CD14-positive monocyte (primary cell): ENCODE measurements around the gene BIN1. TPM values are rescaled to one million over a fixed set of nuclear protein-coding genes. Genes with fewer than 3 reads are reported as not detected.

Experiments
- DNase-seq, 3 donors: peaks; one replicate each; pipeline ENCODE4 v3.0.0-alpha.2; 2011 to 2022
- H2AFZ ChIP-seq: 2 replicates; pipeline ENCODE4 v1.6.0; 2012; ENCODE audit warnings: mild to moderate bottlenecking, low read depth, low read length, inconsistent platforms; ENCODE audit not compliant: insufficient read depth, poor library complexity, severe bottlenecking
- H3K27ac ChIP-seq, 2 donors: 1 replicate in 1 of 2; 2 replicates in 1 of 2; pipeline ENCODE4 v1.5.1; 2012 to 2013; ENCODE audit warnings: low read length in 2 of 2, control low read depth in 1 of 2, inconsistent platforms in 1 of 2, low read depth in 1 of 2, mild to moderate bottlenecking in 1 of 2
- H3K27me3 ChIP-seq, 2 donors: one replicate each; pipeline versions ENCODE4 v1.6.0 to v1.6.1; 2011 to 2013; ENCODE audit warnings: low read length in 2 of 2; ENCODE audit not compliant: control insufficient read depth in 2 of 2, insufficient read depth in 2 of 2
- H3K36me3 ChIP-seq, 2 donors: replicated peaks in 1 of 2; 1 replicate in 1 of 2; 2 replicates in 1 of 2; pipeline versions ENCODE4 v1.5.1 to v1.6.1; 2012 to 2013; ENCODE audit warnings: low read length in 2 of 2, control low read depth in 1 of 2, inconsistent platforms in 1 of 2, mild to moderate bottlenecking in 1 of 2; ENCODE audit not compliant: insufficient read depth in 2 of 2, control insufficient read depth in 1 of 2
- H3K4me1 ChIP-seq, 2 donors: 1 replicate in 1 of 2; 2 replicates in 1 of 2; pipeline versions ENCODE4 v1.5.1 to v1.6.1; 2012 to 2013; ENCODE audit warnings: low read length in 2 of 2, control low read depth in 1 of 2, inconsistent platforms in 1 of 2, mild to moderate bottlenecking in 1 of 2, moderate library complexity in 1 of 2; ENCODE audit not compliant: insufficient read depth in 2 of 2, control insufficient read depth in 1 of 2
- H3K4me2 ChIP-seq: replicated peaks from 2 replicates; pipeline ENCODE3; 2012; ENCODE audit warnings: low read length, moderate library complexity, mild to moderate bottlenecking; ENCODE audit not compliant: poor library complexity, severe bottlenecking; ENCODE audit errors: extremely low read depth
- H3K4me3 ChIP-seq, 3 experiments: fragments of 200-600 bp in 1 of 3; sonication (generic) in 1 of 3; replicated peaks in 1 of 3; 1 replicate in 2 of 3; 2 replicates in 1 of 3; pipeline ENCODE4 v1.5.1; 2011 to 2013; ENCODE audit warnings: low read length in 3 of 3, mild to moderate bottlenecking in 3 of 3, control low read depth in 2 of 3, low read depth in 2 of 3, inconsistent platforms in 1 of 3, moderate library complexity in 1 of 3
- H3K79me2 ChIP-seq: 2 replicates; pipeline ENCODE4 v1.6.0; 2012; ENCODE audit warnings: mild to moderate bottlenecking, control low read depth, inconsistent platforms, low read length, moderate library complexity; ENCODE audit not compliant: insufficient read depth
- H3K9ac ChIP-seq: 2 replicates; pipeline ENCODE4 v1.6.0; 2017; ENCODE audit warnings: low read length, mild to moderate bottlenecking; ENCODE audit not compliant: insufficient read depth, poor library complexity, severe bottlenecking
- H3K9me3 ChIP-seq, 2 donors: replicated peaks in 1 of 2; 1 replicate in 1 of 2; 2 replicates in 1 of 2; pipeline versions ENCODE4 v1.5.1 to v1.6.1; 2012 to 2013; ENCODE audit warnings: low read length in 2 of 2, control low read depth in 1 of 2; ENCODE audit not compliant: control insufficient read depth in 1 of 2, insufficient read depth in 1 of 2
- H4K20me1 ChIP-seq: 2 replicates; pipeline ENCODE4 v1.6.0; 2012; ENCODE audit warnings: mild to moderate bottlenecking, low read length, control low read depth, moderate library complexity; ENCODE audit not compliant: insufficient read depth
- H3K27ac Mint-ChIP-seq, 7 donors: one replicate each; pipeline ENCODE4 v1.8.0; 2020; ENCODE audit warnings: mild to moderate bottlenecking in 7 of 7, mixed read lengths in 7 of 7, moderate library complexity in 6 of 7, inconsistent platforms in 2 of 7
- H3K27me3 Mint-ChIP-seq, 3 donors: one replicate each; pipeline ENCODE4 v1.8.0; 2021 to 2022; ENCODE audit warnings: low read depth in 3 of 3, mild to moderate bottlenecking in 3 of 3, mixed read lengths in 3 of 3, moderate library complexity in 3 of 3, inconsistent platforms in 1 of 3
- H3K36me3 Mint-ChIP-seq, 2 donors: one replicate each; pipeline ENCODE4 v1.8.0; 2020; ENCODE audit warnings: mixed read lengths in 2 of 2, inconsistent platforms in 1 of 2, mild to moderate bottlenecking in 1 of 2
- H3K4me1 Mint-ChIP-seq: one replicate; pipeline ENCODE4 v1.8.0; 2020; ENCODE audit warnings: mild to moderate bottlenecking, mixed read lengths
- H3K4me3 Mint-ChIP-seq, 2 donors: one replicate each; pipeline ENCODE4 v1.8.0; 2020; ENCODE audit warnings: mild to moderate bottlenecking in 2 of 2, mixed read lengths in 2 of 2, moderate library complexity in 1 of 2
- H3K9me3 Mint-ChIP-seq, 7 donors: one replicate each; pipeline ENCODE4 v1.8.0; 2020 to 2022; ENCODE audit warnings: mixed read lengths in 7 of 7, mild to moderate bottlenecking in 6 of 7, moderate library complexity in 6 of 7, inconsistent platforms in 2 of 7
- WGBS: methylation state at CpG from one replicate; pipeline ENCODE4 v1.1.5; 2013; ENCODE audit warnings: missing lambda C conversion rate; ENCODE audit not compliant: insufficient coverage; 5-methylcytosine and 5-hydroxymethylcytosine counted together
- intact Hi-C, 2 donors: fragments of 100-400 bp; cut with micrococcal nuclease; formaldehyde crosslinking; loops; one replicate each; pipeline versions ENCODE4 v1.15.0 to v1.15.1; 2023
- polyA plus RNA-seq, 3 donors: library from polyadenylated mRNA; depleted of rRNA in 1 of 3; unstranded in 2 of 3; stranded (reverse) in 1 of 3; fragments of 300-500 nt in 2 of 3; fragments of >200 nt in 1 of 3; fragmentation: Illumina TruSeq in 2 of 3; gene quantifications; 1 replicate in 2 of 3; 2 replicates in 1 of 3; pipeline ENCODE4 v1.2.3, GENCODE V29; 2012 to 2021
- TF ChIP-seq, protein P1 (sequence below): fragments of 200-600 bp; IDR thresholded peaks from one replicate; pipeline ENCODE4 v1.8.0; 2022; ENCODE audit warnings: antibody characterized with exemption, mild to moderate bottlenecking

BIN1 gene
- polyA plus RNA-seq, 3 donors, result 3.4 to 7.5 (median 4.1) TPM

DNA sequence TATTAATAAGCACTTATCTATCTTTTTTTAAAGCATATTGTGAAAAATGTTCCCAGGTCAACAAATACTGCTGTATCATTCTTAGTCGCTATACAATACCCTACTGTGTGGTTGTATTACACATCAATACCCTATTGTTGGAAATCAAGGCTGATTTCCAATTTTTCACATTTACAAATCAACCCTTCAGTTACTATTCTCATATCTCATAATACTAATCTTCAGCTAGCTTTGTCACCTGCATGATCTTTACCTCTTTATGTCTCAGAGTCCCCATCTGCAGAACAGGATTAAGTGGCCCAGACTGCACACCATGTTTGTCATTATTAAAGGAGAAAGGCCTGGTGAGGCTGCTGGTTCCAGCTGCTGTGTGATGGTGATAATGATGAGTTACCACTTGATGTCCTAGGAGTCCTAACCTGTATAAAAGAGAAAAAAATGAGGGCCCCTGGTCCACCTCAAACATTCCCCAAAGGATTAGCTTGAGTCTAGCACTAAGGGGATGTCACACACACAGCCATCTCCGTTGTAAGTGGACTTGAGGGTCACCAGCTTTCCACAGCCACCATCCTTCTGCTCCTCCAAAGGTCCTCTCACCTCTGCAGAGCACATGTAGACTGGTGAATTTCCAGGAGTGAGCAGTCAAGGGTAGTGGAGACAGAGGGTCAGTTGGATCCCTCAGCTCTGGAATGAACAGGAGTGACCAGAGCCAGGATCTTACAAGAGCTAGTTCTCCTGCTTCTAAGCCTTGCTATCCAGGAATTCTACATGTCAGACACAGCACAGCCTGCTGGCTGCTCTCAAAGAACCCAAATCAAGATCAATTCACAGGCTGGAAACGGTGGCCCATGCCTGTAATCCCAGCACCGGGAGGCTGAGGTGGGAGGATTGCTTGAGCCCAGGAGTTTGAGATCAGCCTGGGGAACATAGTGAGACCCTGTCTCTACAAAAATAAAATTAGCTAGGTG, 36.0 kb upstream of the BIN1 start:
- H3K9me3 ChIP-seq, result no peaks in the 10 kb centered on the region
- no peaks in the 10 kb centered on the region for H3K36me3 ChIP-seq
- Mint-ChIP-seq H3K27me3 (peaks cover 3 to 6% (median 6%) of the 10 kb centered on the region in 3 donors), H3K36me3 (no peaks in the 10 kb centered on the region), H3K4me1 (peaks cover 16% of the 10 kb centered on the region), H3K27ac (peak overlapping the region in 2 of 7 donors; percentile 50 to 59), H3K9me3 (peaks cover 0 to 5% (median 0%) of the 10 kb centered on the region in 7 donors), H3K4me3 (no peak overlapping the region)
- no peak overlapping the region for H3K4me2 ChIP-seq
- no peaks in the 10 kb centered on the region for H4K20me1 ChIP-seq
- DNase-seq, result no peak
- H3K79me2 ChIP-seq, result no peaks in the 10 kb centered on the region
- peaks cover 7 to 15% of the 10 kb centered on the region in 2 donors for H3K4me1 ChIP-seq
- no peak overlapping the region for H3K9ac ChIP-seq
- intact Hi-C loops, result no loop called here
- TF ChIP-seq, protein P1, sequence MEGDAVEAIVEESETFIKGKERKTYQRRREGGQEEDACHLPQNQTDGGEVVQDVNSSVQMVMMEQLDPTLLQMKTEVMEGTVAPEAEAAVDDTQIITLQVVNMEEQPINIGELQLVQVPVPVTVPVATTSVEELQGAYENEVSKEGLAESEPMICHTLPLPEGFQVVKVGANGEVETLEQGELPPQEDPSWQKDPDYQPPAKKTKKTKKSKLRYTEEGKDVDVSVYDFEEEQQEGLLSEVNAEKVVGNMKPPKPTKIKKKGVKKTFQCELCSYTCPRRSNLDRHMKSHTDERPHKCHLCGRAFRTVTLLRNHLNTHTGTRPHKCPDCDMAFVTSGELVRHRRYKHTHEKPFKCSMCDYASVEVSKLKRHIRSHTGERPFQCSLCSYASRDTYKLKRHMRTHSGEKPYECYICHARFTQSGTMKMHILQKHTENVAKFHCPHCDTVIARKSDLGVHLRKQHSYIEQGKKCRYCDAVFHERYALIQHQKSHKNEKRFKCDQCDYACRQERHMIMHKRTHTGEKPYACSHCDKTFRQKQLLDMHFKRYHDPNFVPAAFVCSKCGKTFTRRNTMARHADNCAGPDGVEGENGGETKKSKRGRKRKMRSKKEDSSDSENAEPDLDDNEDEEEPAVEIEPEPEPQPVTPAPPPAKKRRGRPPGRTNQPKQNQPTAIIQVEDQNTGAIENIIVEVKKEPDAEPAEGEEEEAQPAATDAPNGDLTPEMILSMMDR, result no peak
- H2AFZ ChIP-seq, result no peak overlapping the region
- H3K4me3 ChIP-seq, result no peak overlapping the region
- WGBS, result no CpG with 5 or more reads among the region's 4 CpGs
- H3K27ac ChIP-seq, result no peak overlapping the region
- H3K27me3 ChIP-seq, result no peaks in the 10 kb centered on the region

- H3K36me3 ChIP-seq, result no peaks in the 10 kb centered on the region
- no peak overlapping the region for H3K27ac ChIP-seq
- no peak for DNase-seq
- H3K79me2 ChIP-seq, result no peaks in the 10 kb centered on the region
- peaks cover 20 to 21% of the 10 kb centered on the region in 2 donors for H3K4me1 ChIP-seq
- peaks cover 0 to 5% (median 0%) of the 10 kb centered on the region in 7 donors for H3K9me3 Mint-ChIP-seq
- no peaks in the 10 kb centered on the region for H3K36me3 Mint-ChIP-seq
- H3K4me2 ChIP-seq, result no peak overlapping the region
- peaks cover 3 to 6% (median 6%) of the 10 kb centered on the region in 3 donors for H3K27me3 Mint-ChIP-seq
- TF ChIP-seq, protein P1, result no peak
- intact Hi-C loops, result no loop called here
- peaks cover 24% of the 10 kb centered on the region for H3K4me1 Mint-ChIP-seq
- H3K27me3 ChIP-seq, result no peaks in the 10 kb centered on the region
- H2AFZ ChIP-seq, result peak overlapping the region; percentile 22
- peak overlapping the region in 1 of 7 donors; percentile 4 for H3K27ac Mint-ChIP-seq
- no peak overlapping the region for H3K9ac ChIP-seq
- no peaks in the 10 kb centered on the region for H3K9me3 ChIP-seq
- peak overlapping the region in 1 of 2 donors; percentile 44 for H3K4me3 Mint-ChIP-seq
- 71% methylated on average over 8 of the region's 13 CpGs for WGBS
- H3K4me3 ChIP-seq, result no peak overlapping the region
- no peaks in the 10 kb centered on the region for H4K20me1 ChIP-seq
Observed at GRCh38 chr2:127140538-127140937, 33.6 kb upstream of the BIN1 start.
